T follicular helper cell (primary cell): ENCODE measurements around the gene NBPF1.
"Not testable (repeated sequence)": the region's sequence is repeated elsewhere in the genome, so short reads cannot be mapped to it uniquely, and the experiment has no call there.

Experiments used
- DNase-seq: peaks from one replicate; pipeline ENCODE4 v3.0.0-alpha.2; 2020; ENCODE audit warnings: low read depth

NBPF1 gene

GRCh38 chr1:16512624-16513411, 100.5 kb downstream of the NBPF1 start:
- DNase-seq: not testable (repeated sequence)
